ENCODE measurements around the gene SARDH. TPM values are rescaled to one million over a fixed set of nuclear protein-coding genes. Genes with fewer than 3 reads are reported as not detected.
A peak's percentile ranks its signal among the peaks of the same experiment; 100 is the strongest.

SARDH gene
- total and polyA plus RNA-seq, 9 of the 15 experiments (the other 6 are each of a cell fraction or from before 2014, with no cell fraction given), result 0.14 TPM; not detected in 8

DNA sequence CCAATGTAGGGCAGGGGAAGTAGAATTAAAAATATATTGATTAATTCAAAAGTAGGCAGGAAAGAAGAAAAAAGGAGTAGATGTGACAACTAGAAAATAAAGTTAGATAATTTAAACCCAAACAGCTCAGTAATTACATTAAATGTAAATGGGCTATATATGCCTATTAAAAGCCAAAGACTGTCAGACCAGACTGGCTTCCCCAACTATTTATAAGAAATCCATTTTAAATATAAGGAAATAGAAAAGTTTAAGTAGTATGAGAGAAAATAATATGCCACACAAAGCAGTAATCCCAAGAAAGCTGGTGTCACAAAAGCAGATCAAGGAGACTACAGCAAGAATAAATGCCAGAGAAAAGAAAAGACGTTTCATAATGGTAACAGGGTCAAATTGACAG is 28.9 kb upstream of the SARDH start:
- H3K4me1 ChIP-seq (replicated peaks in 1 of 2; ENCODE audit: control insufficient read depth in 2 of 2, insufficient read depth in 2 of 2, low read length in 2 of 2), result no peaks in the 10 kb centered on the region
- no peaks in the 10 kb centered on the region; a peak in 2 of 5 replicates for H3K27me3 ChIP-seq (ENCODE audit: control insufficient read depth in 2 of 2, insufficient read depth in 2 of 2, low read length in 2 of 2)
- BruUV-seq (replicated peaks), result no TSS peak
- in situ Hi-C loops (cut with MboI) (no loop called here), intact Hi-C loops (cut with micrococcal nuclease) (no loop called here)
- H3K4me2 ChIP-seq (ENCODE audit: insufficient read depth, low read length), result no peak overlapping the region
- H3K36me3 ChIP-seq (ENCODE audit: control insufficient read depth, insufficient read depth, low read length), result no peaks in the 10 kb centered on the region
- H3K9ac ChIP-seq (ENCODE audit: insufficient read depth in 1 of 2, low read depth in 2 of 2, low read length in 2 of 2), result no peak overlapping the region
- DNase-seq (ENCODE audit: extremely low read depth in 1 of 4, low spot score in 3 of 4) (no peak), ATAC-seq (no peak), FAIRE-seq (no peak)
- H3K4me3 ChIP-seq, result no peak overlapping the region
- H2AFZ ChIP-seq (ENCODE audit: low read depth, low read length), result no peak overlapping the region
- no peaks in the 10 kb centered on the region for H4K20me1 ChIP-seq (replicated peaks; ENCODE audit: control insufficient read depth, insufficient read depth, low read length)
- no peak overlapping the region for H3K27ac ChIP-seq (ENCODE audit: extremely low read depth, low read depth, low read length)
- H3K9me3 ChIP-seq (replicated peaks; ENCODE audit: control insufficient read depth, insufficient read depth, low read depth, low read length), result no peaks in the 10 kb centered on the region
- no peaks in the 10 kb centered on the region for H3K9me1 ChIP-seq (ENCODE audit: control insufficient read depth, insufficient read depth, low read length)
- ChIA-PET POLR2A (interaction anchor here (0.7 kb wide), 1 partner anchor 175 kb away, joined by 4 read pairs; no protein-coding TSS in a partner anchor), CTCF (ENCODE audit: low intra/inter-chr PET ratio) (no interaction called here)
- no peaks in the 10 kb centered on the region for H3K79me2 ChIP-seq (ENCODE audit: control insufficient read depth, insufficient read depth, low read length)
- WGBS (ENCODE audit: insufficient coverage, low coverage, missing lambda C conversion rate), result 0% methylated on average over 1 of the region's 1 CpG
- TF ChIP-seq, protein P1, sequence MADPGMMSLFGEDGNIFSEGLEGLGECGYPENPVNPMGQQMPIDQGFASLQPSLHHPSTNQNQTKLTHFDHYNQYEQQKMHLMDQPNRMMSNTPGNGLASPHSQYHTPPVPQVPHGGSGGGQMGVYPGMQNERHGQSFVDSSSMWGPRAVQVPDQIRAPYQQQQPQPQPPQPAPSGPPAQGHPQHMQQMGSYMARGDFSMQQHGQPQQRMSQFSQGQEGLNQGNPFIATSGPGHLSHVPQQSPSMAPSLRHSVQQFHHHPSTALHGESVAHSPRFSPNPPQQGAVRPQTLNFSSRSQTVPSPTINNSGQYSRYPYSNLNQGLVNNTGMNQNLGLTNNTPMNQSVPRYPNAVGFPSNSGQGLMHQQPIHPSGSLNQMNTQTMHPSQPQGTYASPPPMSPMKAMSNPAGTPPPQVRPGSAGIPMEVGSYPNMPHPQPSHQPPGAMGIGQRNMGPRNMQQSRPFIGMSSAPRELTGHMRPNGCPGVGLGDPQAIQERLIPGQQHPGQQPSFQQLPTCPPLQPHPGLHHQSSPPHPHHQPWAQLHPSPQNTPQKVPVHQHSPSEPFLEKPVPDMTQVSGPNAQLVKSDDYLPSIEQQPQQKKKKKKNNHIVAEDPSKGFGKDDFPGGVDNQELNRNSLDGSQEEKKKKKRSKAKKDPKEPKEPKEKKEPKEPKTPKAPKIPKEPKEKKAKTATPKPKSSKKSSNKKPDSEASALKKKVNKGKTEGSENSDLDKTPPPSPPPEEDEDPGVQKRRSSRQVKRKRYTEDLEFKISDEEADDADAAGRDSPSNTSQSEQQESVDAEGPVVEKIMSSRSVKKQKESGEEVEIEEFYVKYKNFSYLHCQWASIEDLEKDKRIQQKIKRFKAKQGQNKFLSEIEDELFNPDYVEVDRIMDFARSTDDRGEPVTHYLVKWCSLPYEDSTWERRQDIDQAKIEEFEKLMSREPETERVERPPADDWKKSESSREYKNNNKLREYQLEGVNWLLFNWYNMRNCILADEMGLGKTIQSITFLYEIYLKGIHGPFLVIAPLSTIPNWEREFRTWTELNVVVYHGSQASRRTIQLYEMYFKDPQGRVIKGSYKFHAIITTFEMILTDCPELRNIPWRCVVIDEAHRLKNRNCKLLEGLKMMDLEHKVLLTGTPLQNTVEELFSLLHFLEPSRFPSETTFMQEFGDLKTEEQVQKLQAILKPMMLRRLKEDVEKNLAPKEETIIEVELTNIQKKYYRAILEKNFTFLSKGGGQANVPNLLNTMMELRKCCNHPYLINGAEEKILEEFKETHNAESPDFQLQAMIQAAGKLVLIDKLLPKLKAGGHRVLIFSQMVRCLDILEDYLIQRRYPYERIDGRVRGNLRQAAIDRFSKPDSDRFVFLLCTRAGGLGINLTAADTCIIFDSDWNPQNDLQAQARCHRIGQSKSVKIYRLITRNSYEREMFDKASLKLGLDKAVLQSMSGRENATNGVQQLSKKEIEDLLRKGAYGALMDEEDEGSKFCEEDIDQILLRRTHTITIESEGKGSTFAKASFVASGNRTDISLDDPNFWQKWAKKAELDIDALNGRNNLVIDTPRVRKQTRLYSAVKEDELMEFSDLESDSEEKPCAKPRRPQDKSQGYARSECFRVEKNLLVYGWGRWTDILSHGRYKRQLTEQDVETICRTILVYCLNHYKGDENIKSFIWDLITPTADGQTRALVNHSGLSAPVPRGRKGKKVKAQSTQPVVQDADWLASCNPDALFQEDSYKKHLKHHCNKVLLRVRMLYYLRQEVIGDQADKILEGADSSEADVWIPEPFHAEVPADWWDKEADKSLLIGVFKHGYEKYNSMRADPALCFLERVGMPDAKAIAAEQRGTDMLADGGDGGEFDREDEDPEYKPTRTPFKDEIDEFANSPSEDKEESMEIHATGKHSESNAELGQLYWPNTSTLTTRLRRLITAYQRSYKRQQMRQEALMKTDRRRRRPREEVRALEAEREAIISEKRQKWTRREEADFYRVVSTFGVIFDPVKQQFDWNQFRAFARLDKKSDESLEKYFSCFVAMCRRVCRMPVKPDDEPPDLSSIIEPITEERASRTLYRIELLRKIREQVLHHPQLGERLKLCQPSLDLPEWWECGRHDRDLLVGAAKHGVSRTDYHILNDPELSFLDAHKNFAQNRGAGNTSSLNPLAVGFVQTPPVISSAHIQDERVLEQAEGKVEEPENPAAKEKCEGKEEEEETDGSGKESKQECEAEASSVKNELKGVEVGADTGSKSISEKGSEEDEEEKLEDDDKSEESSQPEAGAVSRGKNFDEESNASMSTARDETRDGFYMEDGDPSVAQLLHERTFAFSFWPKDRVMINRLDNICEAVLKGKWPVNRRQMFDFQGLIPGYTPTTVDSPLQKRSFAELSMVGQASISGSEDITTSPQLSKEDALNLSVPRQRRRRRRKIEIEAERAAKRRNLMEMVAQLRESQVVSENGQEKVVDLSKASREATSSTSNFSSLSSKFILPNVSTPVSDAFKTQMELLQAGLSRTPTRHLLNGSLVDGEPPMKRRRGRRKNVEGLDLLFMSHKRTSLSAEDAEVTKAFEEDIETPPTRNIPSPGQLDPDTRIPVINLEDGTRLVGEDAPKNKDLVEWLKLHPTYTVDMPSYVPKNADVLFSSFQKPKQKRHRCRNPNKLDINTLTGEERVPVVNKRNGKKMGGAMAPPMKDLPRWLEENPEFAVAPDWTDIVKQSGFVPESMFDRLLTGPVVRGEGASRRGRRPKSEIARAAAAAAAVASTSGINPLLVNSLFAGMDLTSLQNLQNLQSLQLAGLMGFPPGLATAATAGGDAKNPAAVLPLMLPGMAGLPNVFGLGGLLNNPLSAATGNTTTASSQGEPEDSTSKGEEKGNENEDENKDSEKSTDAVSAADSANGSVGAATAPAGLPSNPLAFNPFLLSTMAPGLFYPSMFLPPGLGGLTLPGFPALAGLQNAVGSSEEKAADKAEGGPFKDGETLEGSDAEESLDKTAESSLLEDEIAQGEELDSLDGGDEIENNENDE (IDR thresholded peaks at IDR 0.05; ENCODE audit: low read depth, low read length), result no peak
- TF ChIP-seq KLF10 (CRISPR knock-in tag; IDR thresholded peaks at IDR 0.05) (no peak), HDAC6 (IDR thresholded peaks at IDR 0.05; ENCODE audit: low read depth, low read length) (no peak), ZNF507 (tag; conservative IDR thresholded peaks at IDR 0.05) (peak; percentile 99), ZNF395 (CRISPR knock-in tag; IDR thresholded peaks at IDR 0.05) (no peak), ZNF354B (CRISPR knock-in tag; IDR thresholded peaks at IDR 0.05) (peak; percentile 96), BDP1 (IDR thresholded peaks at IDR 0.05; ENCODE audit: insufficient read depth, insufficient read length) (no peak), GTF2F1 (IDR thresholded peaks at IDR 0.05; ENCODE audit: low read depth, low read length) (no peak), TRIM25 (IDR thresholded peaks at IDR 0.05; ENCODE audit: borderline replicate concordance) (no peak)
